Epithelial cell of proximal tubule (primary cell): Measurements from ENCODE around the gene KCTD8. TPM values are rescaled to one million over a fixed set of nuclear protein-coding genes. Genes with fewer than 3 reads are reported as not detected.

Experiments used
- DNase-seq: peaks from one replicate; pipeline ENCODE4 v3.0.0-alpha.2; 2011; ENCODE audit warnings: low read depth
- H3K4me3 ChIP-seq: 2 replicates; pipeline ENCODE4 v1.5.1; 2011; ENCODE audit warnings: low read depth, mild to moderate bottlenecking, low read length
- CTCF ChIP-seq: conservative IDR thresholded peaks from 2 replicates; pipeline ENCODE4 v1.5.1; 2012; ENCODE audit warnings: low read depth, mild to moderate bottlenecking, low read length
- total RNA-seq: library from RNA; depleted of rRNA; stranded (reverse); fragments of >200 nt; gene quantifications from 2 replicates; pipeline ENCODE4 v1.2.3, GENCODE V29; 2015

Gene KCTD8
- total RNA-seq, 1 donor from 2014 or later: not detected

GRCh38 chr4:44279066-44279465 is 169.5 kb downstream of the KCTD8 start:
- no peak for TF ChIP-seq CTCF
- no peak for DNase-seq
- H3K4me3 ChIP-seq: no peak overlapping the region

GRCh38 chr4:44257461-44257860 is 191.1 kb downstream of the KCTD8 start:
- TF ChIP-seq CTCF: no peak
- DNase-seq: no peak
- no peak overlapping the region for H3K4me3 ChIP-seq

GRCh38 chr4:44256414-44256813 is 192.2 kb downstream of the KCTD8 start:
- no peak for TF ChIP-seq CTCF
- H3K4me3 ChIP-seq: no peak overlapping the region
- DNase-seq: no peak

GRCh38 chr4:44237643-44238042 is 211.0 kb downstream of the KCTD8 start:
- H3K4me3 ChIP-seq: no peak overlapping the region
- no peak for DNase-seq
- no peak for TF ChIP-seq CTCF

GRCh38 chr4:44235897-44236296 is 212.7 kb downstream of the KCTD8 start:
- no peak for TF ChIP-seq CTCF
- DNase-seq: no peak
- no peak overlapping the region for H3K4me3 ChIP-seq

GRCh38 chr4:44232262-44232661 is 216.3 kb downstream of the KCTD8 start:
- no peak overlapping the region for H3K4me3 ChIP-seq
- no peak for DNase-seq
- no peak for TF ChIP-seq CTCF

GRCh38 chr4:44231006-44231405 is 217.6 kb downstream of the KCTD8 start:
- no peak overlapping the region for H3K4me3 ChIP-seq
- DNase-seq: no peak
- TF ChIP-seq CTCF: no peak
